Measurements from ENCODE around the gene COL18A1. TPM values are rescaled to one million over a fixed set of nuclear protein-coding genes. Genes with fewer than 3 reads are reported as not detected.

Gene COL18A1
- total RNA-seq, 1 experiment from 2014 or later: 347 TPM

DNA sequence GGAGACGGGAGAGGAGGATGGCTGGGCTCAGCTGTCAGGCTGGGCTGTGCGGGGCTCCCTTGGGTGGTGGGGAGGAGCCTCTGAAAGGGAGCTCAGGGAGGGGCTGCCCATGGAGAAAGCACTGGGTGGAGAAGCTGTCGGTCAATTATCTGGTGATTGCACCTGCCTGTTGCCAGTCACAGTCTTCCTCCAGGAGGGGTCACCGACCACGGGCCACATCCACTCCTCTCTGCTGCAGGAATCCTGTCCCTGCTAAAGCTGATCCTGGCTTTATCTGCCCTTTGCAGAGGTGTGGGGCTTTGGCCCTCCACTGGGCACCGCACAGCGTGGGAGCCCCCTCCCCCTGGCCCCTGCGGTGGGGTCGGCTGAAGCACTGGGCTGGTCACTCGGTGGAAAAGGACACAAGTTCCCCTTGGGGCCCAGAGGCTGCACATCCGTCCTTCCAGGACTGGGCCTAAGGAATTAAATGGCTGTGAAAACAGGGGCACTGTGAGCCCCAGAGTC is 21.8 kb upstream of the COL18A1 start:
- no peak for DNase-seq (ENCODE audit: low read depth)

DNA sequence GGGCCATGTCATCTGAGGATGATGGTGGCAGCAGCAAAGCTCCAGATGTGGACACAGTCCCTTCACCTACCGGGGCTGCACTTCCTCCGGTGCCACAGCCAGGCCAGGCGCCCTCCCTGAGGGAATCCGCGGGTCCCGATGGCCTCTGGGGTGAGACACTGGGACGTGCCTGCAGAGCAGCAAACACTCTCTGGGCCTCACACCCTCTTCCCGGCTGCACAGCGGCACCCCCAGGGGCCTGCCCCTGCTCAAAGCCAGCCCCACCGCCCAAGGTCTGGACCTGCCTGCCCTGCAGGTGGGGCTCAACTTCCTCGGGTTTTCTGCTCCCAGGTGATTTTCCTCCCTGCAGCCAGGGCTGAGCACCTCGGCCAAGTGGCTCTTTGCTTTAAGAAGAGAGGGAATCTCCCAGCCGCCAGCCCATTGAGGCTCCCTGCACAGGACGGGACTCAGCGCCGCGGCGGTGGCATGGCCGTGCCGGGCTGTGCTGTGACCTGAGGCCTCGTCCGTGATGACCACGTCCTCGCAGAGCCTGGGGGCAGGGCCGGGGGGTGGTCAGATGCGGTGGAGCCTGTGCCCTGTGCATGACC is 21.3 kb upstream of the COL18A1 start:
- DNase-seq (ENCODE audit: low read depth): no peak

DNA sequence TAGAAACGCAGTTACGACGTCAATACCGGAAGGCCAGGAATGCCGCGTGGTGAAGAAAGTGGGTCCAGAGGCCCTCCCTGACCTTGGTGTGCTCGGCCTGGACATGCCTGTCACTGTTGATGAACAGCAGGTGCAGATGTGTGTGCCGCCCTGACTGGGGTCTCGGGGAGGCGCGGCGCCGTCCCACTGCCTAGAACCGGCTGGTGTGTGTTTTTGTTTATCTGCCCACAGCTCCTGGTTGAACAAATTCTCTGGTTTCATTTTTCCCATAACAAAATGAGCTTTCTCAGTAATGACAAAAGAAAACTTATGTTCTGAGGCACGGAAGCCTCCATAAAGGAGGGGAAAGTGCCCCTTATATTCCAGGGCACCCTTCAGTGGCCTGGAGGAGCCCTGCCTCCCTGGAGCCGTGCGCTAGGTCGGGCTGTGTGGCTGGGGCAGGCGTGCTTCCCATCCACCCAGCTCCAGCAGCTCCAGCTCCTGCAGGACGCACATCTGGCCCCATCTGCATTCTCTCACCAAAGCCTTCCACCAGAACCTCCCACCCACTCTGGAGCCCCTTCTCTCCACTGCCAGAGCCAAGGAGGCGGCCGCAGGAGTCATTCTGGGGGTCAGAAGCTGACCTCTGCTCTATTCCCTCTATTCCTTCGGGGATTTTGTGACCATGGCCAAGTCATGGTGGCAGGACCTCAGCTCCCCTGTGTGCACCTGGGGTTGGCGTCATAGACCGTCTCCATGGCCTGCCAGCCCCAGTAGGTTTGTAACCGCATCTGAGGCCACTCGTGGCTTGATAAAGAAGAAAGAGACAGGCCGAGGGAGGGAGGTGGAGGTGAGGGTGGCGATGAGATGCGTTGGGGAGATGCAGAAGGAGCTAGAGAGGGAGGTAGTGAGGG is 20.1 kb upstream of the COL18A1 start:
- DNase-seq (ENCODE audit: low read depth): no peak

DNA sequence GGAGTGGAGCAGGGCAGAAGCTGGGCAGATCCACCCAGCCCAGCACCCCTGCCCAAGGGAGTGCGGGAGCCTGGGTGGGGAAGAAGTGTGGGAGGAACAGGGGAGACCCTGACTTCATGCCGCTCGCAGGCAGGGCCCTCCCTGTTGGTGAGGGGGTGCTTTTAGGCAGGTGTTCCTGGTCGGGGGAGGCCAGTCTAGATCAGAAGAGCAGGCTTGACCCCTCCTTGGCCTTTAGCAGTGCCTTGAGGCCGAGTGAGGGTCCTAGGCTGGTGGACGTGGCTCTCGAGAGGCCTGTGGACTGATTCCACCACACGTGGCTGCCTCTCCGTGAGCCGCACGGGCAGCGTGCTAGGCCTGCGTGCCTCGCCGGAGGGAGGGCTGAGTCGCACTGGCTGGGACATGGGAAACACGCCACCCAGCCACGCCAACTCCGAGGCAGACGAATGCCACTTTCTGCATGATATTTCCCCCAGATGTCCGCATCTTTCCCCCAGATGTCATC is 19.4 kb upstream of the COL18A1 start:
- no peak for DNase-seq (ENCODE audit: low read depth)

DNA sequence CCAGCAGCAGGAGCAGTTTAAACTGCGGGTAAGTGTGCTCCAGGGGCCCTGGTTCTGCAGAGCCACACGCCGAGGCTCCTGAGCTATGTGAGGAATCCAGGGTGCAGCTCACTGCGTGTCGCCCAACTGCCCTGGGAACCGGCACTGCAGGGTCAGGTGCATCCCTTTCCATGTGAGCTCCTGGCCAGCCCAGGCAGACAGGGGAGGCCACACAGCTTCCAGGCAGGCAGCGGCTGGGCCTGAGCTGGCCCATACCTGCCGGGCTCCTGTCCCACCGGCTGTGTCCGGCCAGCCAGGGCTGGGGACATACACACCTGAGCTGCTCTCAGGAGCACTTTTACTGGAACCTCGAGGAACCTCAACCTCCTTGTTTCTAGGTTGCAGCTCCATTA is 18.6 kb upstream of the COL18A1 start:
- no peak for DNase-seq (ENCODE audit: low read depth)

DNA sequence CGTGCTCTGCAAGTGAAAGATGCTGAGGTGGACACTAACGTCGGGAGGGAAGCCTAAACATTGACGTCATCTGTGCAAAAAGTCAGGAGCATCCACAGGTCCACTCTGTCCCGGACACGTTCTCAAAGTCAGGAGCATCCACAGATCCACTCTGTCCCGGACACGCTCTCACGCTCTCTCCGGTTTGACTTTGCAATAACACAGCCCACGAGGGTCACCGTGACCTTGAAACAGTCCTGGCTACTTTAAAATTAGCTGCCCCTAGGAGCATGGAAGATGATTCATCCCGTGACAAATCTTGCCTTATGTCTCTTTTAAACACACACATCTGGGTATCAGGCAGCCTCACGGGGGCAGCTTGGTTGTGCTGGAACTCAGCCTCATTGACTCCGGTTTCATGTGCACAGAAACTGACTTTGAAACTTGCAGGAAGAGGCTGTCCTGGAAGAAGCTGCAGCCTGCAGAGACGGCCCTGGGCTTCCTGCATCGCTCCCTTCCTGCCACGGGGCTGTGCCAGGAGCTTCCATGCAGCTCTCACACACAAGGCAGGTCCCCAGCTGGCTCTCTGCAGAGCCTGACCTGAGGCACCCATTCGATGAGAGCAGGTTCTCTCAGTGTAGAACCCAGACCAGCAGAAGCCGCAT is 18.1 kb upstream of the COL18A1 start:
- peak; percentile 96 for DNase-seq (ENCODE audit: low read depth)

DNA sequence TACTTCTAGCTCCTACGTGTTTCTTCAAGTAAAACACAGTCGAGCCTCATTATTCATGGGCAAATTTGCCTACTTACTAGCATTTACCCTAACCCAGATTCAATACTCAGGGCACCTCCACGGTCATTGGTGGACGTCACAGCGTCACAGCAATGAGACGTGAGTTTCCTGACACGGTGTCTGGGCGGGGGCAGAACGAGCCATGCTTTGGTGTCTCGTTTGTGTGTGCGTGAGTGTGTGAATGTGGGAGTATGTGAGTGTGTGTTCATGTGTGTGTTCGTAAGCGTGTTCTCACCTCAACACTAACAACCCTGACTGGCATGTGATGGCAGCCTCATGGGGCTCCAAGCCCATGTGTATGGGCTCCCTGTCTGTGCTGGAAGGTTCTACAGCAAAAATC is 17.5 kb upstream of the COL18A1 start:
- no peak for DNase-seq (ENCODE audit: low read depth)

DNA sequence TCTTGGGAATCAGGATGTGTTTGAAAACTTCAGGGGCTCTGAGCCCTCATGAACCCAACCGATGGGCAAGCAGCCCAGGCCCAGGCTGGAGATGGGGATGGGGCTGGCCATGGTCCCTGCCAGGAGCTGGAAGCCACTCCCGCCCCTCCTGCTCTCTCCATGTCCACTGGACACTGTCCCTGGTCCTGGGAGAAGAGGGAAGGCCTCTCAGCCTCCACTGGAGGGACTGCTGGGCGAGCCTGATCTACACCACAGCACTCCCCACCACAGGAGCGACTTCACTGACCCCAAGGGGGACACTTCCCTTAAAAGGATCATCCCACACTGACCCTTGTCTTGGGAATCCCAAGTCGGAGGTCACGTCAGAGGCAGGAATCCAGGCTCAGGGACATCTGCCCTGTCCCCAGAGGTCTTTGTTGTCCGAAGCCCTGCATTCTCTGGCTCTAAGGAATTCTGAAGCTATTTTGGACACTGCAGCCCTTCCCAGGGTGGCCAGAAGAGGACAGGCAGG is 16.9 kb upstream of the COL18A1 start:
- DNase-seq (ENCODE audit: low read depth): no peak

DNA sequence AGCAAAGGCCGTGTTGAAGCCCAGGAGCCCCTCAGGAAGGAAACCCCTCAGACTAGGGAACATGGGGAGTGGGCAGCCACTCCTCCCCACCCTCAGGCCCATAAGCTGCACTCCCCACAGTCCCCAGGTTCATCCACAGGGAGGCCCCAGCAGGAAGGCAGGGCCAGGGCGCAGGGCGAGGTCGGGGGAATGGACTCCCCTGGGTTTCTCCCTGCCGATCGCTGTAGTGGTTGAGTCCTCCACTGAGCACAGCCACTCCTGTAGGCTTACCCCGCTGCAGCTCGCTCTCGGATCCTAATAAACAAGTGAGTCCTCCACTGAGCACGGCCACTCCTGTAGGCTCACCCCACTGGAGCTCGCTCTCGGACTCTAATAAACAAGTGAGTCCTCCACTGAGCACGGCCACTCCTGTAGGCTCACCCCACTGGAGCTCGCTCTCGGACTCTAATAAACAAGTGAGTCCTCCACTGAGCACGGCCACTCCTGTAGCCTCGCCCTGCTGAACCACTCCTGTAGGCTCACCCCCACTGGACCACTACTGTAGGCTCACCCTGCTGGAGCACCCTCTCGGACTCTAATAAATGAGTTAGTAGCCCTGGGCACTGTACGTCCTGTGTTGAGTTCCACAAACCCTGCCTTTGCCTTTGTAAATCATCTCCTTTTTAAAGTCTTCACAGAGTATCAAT is 16.2 kb upstream of the COL18A1 start:
- DNase-seq (ENCODE audit: low read depth): no peak

DNA sequence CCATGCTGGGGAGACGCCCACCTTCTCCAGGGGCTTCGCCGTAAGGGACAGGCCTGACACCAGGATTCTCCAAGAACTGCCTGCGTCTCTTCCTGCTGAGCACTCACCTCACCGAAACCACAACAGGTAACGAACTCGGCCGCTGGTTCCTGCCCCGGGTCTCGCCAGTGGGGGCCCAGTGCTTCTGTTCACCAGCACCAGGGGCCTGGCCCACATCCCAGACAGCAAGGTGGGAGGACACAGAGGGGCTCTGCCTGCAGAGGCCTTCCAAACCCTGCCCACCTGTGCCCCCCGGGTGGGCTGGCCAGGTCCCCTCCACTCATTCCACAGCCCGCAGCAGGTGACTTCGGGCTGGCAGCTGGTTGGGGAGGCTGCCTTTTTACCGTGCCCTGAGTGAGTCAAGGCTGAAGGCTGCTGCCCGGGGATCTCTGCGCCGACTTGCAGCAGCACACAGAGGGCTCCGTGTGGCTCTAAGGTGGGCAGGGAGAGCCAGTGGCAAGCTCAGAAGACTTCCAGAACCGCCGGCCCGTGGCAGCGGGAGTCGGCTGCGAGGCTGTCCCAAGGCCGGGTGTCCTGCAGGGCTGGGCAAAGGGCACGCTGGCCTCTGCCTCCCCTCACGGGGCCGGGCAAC is 14.7 kb upstream of the COL18A1 start:
- no peak for DNase-seq (ENCODE audit: low read depth)

DNA sequence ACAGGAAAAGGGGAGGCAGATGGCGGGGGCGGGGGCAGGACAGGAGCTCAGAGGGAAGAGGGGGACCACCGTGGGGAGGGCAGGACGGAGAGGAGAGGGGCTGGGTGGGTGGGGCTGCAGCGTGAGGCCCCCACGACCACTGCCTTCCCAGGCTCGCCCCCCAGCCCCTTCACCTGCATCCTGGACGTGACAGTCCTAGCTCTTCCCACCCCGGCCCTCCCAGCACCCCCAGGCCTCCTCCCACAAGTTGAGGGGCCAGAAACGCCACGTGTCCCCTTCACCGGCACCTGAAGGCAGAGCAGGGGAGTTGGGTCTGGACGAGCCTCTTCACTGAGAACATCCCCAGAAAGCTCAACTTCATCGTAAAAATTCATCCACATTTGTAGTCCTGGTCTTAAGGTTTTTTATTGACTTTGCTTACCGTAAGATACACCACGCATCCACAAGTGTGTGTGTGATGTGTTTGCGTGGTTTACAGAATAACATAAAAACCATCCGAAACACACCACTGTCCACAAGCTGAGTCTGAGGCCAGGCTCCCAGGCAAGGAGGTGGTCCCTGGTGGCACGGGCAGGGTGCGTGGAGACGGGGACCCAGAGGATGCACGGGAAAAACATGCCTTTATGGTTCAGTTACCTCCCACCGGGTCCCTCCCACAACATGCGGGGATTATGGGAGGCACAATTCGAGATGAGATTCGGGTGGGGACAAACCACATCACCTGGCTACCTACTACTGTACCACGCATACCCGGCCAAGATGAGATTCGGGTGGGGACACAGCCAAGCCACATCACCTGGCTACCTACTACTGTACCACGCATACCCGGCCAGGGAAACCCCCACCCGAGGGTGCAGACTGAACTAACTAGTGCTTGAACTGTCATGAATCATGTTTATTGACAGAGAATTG is 13.9 kb upstream of the COL18A1 start:
- DNase-seq (ENCODE audit: low read depth): no peak

DNA sequence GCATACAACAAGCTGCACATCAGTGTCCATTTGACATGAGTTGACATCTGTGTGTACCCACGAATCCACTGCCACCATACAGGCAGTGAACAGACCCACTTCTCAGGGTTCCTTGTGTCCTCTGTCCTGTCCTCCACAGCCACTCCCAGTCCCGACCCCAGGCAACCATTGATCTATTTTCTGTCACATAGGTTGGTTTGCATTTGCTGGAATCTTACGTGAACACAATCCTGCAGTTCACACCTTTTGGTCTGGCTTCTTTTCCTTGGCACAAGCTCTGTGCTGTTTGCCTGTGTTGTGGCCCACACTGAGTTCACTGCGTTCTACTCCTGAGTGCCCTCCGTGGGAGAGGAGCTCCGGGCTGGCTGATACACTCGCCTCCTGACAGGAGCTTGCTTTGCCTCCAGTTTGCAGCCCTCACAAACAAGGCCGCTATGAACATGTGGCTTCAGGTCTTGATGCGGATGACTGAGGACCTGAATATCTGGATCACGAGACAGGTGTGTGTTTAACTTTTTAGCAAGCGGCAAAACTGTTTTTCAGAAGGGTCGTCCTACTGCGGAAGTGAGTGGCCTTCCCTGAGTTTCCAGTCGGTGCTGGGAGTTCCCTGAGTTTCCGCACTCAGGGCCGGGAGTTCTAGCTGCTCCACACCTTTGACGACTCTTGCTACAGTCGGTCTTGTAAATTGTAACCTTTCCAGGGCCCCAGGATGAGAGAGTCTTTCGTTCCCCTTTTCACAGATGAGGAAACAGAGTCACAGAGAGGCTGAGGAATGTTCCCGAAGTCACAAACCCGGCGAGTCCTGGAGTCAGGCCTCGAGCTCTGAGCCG is 13.0 kb upstream of the COL18A1 start:
- DNase-seq (ENCODE audit: low read depth): no peak

DNA sequence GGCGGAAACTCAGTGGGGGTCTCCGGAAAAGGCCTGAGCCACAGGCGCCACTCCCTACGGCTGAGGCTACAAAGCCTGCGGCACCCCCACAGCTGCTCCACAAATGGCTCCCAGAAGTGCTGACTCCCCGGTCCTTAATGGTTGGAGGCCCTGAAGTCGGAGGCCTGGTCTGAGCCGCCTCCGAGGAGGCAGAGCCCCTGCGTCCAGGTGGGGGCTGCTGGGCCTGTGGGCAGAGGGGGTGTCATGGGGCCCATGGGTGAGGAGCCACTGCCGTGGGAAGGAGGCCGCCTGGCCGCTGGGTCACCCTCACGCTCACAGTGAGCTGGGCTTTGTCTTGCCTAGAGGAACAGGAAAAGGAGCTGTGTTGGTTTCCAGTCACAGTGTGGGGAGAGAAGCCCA is 12.4 kb upstream of the COL18A1 start:
- no peak for DNase-seq (ENCODE audit: low read depth)

DNA sequence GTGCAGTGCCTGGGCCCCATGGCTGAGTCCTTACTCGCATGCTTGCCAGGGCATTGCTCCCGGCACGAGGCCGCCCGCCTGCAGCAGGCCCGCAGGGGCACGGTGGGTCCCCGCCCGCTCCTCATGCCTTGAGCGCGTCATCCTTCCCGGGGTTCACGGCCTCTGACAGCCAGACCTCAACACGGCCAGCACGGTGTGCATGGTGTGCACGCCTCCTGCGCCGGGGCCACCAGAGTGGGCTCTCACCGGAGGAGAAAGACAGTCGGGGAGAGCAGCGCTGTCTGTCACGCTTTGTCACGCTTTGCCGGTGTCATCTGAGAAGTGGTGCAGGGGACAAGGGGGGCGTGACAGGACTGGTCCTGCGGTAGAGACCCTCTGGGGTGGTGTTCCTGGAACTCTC is 11.9 kb upstream of the COL18A1 start:
- no peak for DNase-seq (ENCODE audit: low read depth)

DNA sequence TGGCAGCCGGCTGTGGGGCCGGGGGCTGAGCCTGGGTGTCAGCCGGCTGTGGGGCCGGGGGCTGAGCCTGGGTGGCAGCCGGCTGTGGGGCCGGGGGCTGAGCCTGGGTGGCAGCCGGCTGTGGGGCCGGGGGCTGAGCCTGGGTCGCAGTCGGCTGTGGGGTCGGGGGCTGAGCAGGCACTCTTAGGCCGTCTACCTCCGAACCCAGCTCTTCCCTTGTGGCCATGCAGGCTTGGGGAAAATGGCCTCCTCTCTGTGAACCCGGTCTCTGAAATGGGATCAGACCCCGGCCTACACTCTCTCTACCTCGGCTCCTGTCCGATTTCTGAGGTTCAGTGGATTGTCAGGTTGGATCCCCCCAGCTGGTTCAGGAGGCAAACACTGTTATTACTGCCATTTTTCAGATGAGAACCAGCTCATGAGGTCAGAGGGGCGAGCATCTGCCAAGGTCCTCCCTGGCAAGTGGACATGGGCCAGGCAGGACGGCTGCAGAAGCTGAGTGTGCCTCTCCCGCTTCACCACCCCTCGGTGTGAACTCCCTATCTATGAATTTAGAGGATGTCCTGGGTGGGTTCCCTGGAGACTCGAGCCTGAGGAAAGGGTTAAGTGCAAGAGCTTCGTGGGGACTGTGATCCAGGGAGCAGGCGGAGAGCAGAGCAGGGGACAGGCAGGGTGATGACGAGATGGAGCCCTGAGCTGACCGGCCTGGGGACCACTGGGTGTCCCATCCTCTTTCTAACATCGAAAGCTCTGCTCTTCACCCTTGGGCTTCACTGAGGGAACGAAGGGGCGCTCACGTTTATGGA is 10.9 kb upstream of the COL18A1 start:
- no peak for DNase-seq (ENCODE audit: low read depth)

DNA sequence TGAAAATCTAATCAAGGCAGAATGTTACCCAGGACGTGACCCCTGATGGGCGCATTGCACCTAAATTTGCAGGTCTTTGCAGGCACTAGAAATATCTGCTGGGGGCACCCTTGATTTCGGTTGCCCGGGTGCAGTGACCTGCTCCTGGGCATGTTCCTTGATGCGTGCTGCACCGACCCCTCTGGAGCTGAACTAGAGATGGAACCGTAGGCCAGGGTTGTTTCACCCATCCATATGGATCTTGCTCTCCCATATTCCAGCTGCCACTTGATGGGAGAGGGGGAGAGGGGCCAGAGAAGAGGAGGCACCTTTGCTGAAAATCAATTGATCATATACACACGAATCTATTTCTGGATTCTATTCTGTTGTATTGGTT is 8.4 kb upstream of the COL18A1 start:
- no peak for DNase-seq (ENCODE audit: low read depth)

DNA sequence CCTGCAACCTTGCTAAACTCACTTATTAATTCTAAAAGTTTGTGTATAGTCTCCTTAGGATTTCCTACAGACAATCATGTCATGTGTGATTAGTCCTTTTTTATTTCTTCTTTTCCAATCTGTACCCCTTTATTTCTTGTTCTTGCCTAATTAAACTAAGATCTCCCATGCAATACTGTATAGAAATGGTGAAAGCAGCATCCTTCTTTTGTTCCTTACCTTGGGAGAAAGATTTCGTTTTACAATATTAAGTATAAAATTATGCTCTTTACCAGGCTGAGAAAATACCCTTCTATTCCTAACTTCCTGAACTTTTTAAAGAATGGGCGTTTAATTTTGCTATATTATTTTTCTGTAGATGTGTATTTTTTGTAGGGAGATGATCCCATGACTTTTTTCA is 7.6 kb upstream of the COL18A1 start:
- DNase-seq (ENCODE audit: low read depth): no peak

DNA sequence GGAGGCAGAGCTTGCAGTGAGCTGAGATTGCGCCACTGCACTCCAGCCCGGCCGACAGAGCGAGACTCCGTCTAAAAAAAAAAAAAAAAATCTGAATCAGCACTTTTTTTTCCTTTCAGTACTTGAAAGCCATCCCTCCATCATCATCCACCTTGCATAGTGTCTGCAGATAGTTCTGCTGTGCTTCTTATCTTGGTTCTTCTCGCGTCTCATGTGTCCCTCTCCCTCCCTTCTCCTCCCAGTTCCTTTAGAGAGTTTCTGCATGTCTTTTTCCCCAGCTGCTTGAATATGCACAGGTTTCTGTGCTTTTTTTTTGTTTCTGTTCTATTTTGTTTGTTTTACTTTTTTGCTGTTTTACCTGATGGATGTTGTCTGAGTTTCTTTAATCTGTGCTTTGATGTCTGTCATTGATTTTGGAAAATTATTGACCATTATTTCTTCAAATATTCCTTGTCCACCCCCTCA is 3.9 kb upstream of the COL18A1 start:
- DNase-seq (ENCODE audit: low read depth): peak; percentile 38
